ENCODE data around the gene DMGDH.

GRCh38 chr5:79112703-79113058, 43.2 kb upstream of the DMGDH start:
- no peak for TF ChIP-seq CTCF (IDR thresholded peaks at IDR 0.05)
- TF ChIP-seq EZH2 (IDR thresholded peaks at IDR 0.05) = no peak

Data from neural progenitor cell (in vitro differentiated cells).